ENCODE data around the gene FAAH.

- TF ChIP-seq, protein P1, sequence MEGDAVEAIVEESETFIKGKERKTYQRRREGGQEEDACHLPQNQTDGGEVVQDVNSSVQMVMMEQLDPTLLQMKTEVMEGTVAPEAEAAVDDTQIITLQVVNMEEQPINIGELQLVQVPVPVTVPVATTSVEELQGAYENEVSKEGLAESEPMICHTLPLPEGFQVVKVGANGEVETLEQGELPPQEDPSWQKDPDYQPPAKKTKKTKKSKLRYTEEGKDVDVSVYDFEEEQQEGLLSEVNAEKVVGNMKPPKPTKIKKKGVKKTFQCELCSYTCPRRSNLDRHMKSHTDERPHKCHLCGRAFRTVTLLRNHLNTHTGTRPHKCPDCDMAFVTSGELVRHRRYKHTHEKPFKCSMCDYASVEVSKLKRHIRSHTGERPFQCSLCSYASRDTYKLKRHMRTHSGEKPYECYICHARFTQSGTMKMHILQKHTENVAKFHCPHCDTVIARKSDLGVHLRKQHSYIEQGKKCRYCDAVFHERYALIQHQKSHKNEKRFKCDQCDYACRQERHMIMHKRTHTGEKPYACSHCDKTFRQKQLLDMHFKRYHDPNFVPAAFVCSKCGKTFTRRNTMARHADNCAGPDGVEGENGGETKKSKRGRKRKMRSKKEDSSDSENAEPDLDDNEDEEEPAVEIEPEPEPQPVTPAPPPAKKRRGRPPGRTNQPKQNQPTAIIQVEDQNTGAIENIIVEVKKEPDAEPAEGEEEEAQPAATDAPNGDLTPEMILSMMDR (IDR thresholded peaks at IDR 0.05) = no peak
- TF ChIP-seq POLR2A (IDR thresholded peaks at IDR 0.05) = no peak
These were observed 59.3 kb downstream of the FAAH start for GRCh38 chr1:46453449-46453848.

All from breast epithelium (tissue), 3 donors.